GM12878 (cell line): ENCODE measurements around the gene ITGAL.

Experiments used
- IKZF1 ChIP-seq: fragments of 450-650 bp; conservative IDR thresholded peaks from 2 replicates; pipeline ENCODE4 v1.6.1; 2017; ENCODE audit warnings: antibody characterized with exemption, mild to moderate bottlenecking
- TF ChIP-seq, protein P1 (sequence below), 3 experiments: IDR thresholded peaks in 2 of 3; conservative IDR thresholded peaks in 1 of 3; 2 replicates each; pipeline ENCODE4 v1.5.1; 2011; ENCODE audit warnings: low read depth in 3 of 3, low read length in 3 of 3, mild to moderate bottlenecking in 3 of 3, control low read depth in 2 of 3, moderate library complexity in 2 of 3, inconsistent platforms in 1 of 3, mixed read lengths in 1 of 3; ENCODE audit not compliant: control insufficient read depth in 2 of 3, insufficient read depth in 1 of 3; ENCODE audit errors: extremely low read depth in 1 of 3

DNA sequence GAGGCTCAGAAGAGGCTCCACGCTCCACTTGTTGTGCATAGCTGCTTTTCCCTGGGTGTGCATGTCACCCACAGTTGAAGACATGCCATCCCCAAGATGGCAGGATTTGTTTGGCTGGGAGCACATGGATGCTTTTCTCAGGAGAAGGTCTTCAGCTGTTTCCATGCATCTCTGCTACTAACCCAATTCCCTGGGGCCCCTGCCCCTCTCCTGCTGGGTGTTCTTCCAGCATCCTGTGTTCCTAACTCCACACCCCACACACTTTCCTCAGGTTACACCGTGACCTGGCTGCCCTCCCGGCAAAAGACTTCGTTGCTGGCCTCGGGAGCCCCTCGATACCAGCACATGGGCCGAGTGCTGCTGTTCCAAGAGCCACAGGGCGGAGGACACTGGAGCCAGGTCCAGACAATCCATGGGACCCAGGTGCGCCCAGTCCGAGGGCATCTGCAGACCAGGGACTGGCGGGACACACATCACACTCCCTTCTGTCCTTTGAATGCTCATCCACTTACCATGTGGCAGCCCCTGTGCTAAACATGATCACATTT, 21.5 kb downstream of the ITGAL start:
- TF ChIP-seq IKZF1, result no peak
- TF ChIP-seq, protein P1, sequence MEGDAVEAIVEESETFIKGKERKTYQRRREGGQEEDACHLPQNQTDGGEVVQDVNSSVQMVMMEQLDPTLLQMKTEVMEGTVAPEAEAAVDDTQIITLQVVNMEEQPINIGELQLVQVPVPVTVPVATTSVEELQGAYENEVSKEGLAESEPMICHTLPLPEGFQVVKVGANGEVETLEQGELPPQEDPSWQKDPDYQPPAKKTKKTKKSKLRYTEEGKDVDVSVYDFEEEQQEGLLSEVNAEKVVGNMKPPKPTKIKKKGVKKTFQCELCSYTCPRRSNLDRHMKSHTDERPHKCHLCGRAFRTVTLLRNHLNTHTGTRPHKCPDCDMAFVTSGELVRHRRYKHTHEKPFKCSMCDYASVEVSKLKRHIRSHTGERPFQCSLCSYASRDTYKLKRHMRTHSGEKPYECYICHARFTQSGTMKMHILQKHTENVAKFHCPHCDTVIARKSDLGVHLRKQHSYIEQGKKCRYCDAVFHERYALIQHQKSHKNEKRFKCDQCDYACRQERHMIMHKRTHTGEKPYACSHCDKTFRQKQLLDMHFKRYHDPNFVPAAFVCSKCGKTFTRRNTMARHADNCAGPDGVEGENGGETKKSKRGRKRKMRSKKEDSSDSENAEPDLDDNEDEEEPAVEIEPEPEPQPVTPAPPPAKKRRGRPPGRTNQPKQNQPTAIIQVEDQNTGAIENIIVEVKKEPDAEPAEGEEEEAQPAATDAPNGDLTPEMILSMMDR (IDR thresholded peaks at IDR 0.05 in 2 of 3, conservative IDR thresholded peaks at IDR 0.05 in 1 of 3; ENCODE audit: control insufficient read depth in 2 of 3, extremely low read depth in 1 of 3, insufficient read depth in 1 of 3, low read depth in 3 of 3, low read length in 3 of 3), result no peak
